ENCODE data around the gene KRTAP9-7.

KRTAP9-7 gene

DNA sequence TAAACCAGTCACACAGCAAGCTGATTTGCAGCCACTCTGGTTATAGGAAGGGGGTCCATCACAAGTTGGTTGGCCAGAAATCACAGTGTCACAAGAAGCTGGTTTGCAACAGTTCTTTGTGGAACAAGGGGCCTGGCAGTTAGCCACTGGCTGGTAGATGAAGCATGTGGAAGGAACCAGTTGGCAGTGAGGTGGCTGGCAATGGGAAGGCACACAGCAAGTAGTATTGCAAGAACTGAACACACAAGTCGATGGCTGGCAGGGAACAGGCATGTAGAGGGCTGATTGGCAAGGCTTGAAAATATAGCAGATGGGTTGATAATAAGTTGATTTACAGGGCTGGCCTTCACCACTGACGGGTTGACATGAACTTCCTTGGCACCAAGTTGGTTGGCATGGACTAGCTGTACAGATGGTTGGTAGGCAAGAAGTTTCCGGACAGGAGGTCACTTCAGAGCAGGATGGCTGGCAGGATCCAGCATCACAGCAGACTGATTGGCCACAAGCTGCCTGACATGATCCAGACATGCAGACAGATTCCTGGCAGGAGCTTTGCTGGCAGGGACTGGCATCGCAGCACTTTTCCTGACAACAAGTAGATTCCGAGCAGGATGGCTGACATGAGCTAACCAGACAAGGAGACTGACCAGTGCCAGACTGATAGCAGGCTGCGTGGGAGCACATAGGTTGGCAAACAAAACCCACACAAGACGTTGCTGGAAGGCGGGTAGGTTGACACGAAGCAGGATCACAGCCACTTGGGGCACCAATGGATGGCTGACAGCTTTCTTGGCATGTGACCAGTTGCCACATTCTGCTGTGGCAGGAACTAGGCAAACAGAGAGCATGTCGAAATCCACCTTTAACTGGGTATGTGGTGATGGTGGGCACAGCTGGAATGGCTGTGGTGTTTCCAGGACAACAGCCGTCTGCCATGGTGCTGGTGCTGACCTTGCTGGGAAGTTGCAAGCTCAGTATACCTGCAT lies 26.7 kb downstream of the KRTAP9-7 start, which contains the start of gene KRTAP29-1:
Gene KRTAP29-1, minus strand, starts transcription at position 936 of the 986 bp plus-strand sequence. Its CDS starts 0 bp downstream, at position 936.
- Histone ChIP-seq H3K36me3 (ENCODE audit: control insufficient read depth in 1 of 2, insufficient read depth in 2 of 2, low read length in 2 of 2) (no peaks in the 10 kb centered on the region), H3K27me3 (ENCODE audit: control insufficient read depth in 1 of 2, insufficient read depth in 2 of 2, low read length in 2 of 2) (peaks cover under 1 to 9% of the 10 kb centered on the region in 2 donors), H3K4me1 (ENCODE audit: control insufficient read depth in 1 of 2, insufficient read depth in 2 of 2, low read length in 2 of 2) (no peaks in the 10 kb centered on the region), H3K9ac (ENCODE audit: low read depth in 1 of 2, low read length in 2 of 2) (no peak within 1 kb of the TSS), H3K27ac (ENCODE audit: low read depth, low read length) (no peak within 1 kb of the TSS), H3K4me3 (ENCODE audit: low read depth in 1 of 2, low read length in 2 of 2) (no peak within 1 kb of the TSS), H3K9me3 (ENCODE audit: control insufficient read depth in 1 of 2, low read length in 2 of 2) (no peaks in the 10 kb centered on the region)

GRCh38 chr17:41302981-41303380 lies 27.5 kb downstream of the KRTAP9-7 start:
- Histone ChIP-seq H3K27ac (ENCODE audit: low read depth, low read length) (no peak overlapping the region), H3K9me3 (ENCODE audit: control insufficient read depth in 1 of 2, low read length in 2 of 2) (no peaks in the 10 kb centered on the region), H3K4me1 (ENCODE audit: control insufficient read depth in 1 of 2, insufficient read depth in 2 of 2, low read length in 2 of 2) (peaks cover 0 to under 1% of the 10 kb centered on the region in 2 donors), H3K27me3 (ENCODE audit: control insufficient read depth in 1 of 2, insufficient read depth in 2 of 2, low read length in 2 of 2) (peaks cover 5 to 9% of the 10 kb centered on the region in 2 donors), H3K4me3 (ENCODE audit: low read depth in 1 of 2, low read length in 2 of 2) (no peak overlapping the region), H3K9ac (ENCODE audit: low read depth in 1 of 2, low read length in 2 of 2) (no peak overlapping the region), H3K36me3 (ENCODE audit: control insufficient read depth in 1 of 2, insufficient read depth in 2 of 2, low read length in 2 of 2) (no peaks in the 10 kb centered on the region)

- H3K27me3 ChIP-seq (ENCODE audit: control insufficient read depth in 1 of 2, insufficient read depth in 2 of 2, low read length in 2 of 2): peaks cover 5 to 12% of the 10 kb centered on the region in 2 donors
- H3K27ac ChIP-seq (ENCODE audit: low read depth, low read length): no peak overlapping the region
- H3K9me3 ChIP-seq (ENCODE audit: control insufficient read depth in 1 of 2, low read length in 2 of 2): no peaks in the 10 kb centered on the region
- no peaks in the 10 kb centered on the region for H3K36me3 ChIP-seq (ENCODE audit: control insufficient read depth in 1 of 2, insufficient read depth in 2 of 2, low read length in 2 of 2)
- H3K4me3 ChIP-seq (ENCODE audit: low read depth in 1 of 2, low read length in 2 of 2): no peak overlapping the region
- H3K9ac ChIP-seq (ENCODE audit: low read depth in 1 of 2, low read length in 2 of 2): no peak overlapping the region
- peaks cover 8 to 12% of the 10 kb centered on the region in 2 donors for H3K4me1 ChIP-seq (ENCODE audit: control insufficient read depth in 1 of 2, insufficient read depth in 2 of 2, low read length in 2 of 2)
These were observed 28.6 kb downstream of the KRTAP9-7 start for GRCh38 chr17:41304091-41304490.

- no peak overlapping the region for H3K4me3 ChIP-seq (ENCODE audit: low read depth in 1 of 2, low read length in 2 of 2)
- no peaks in the 10 kb centered on the region for H3K36me3 ChIP-seq (ENCODE audit: control insufficient read depth in 1 of 2, insufficient read depth in 2 of 2, low read length in 2 of 2)
- peaks cover 8 to 15% of the 10 kb centered on the region in 2 donors for H3K4me1 ChIP-seq (ENCODE audit: control insufficient read depth in 1 of 2, insufficient read depth in 2 of 2, low read length in 2 of 2)
- peaks cover 4 to 5% of the 10 kb centered on the region in 2 donors for H3K27me3 ChIP-seq (ENCODE audit: control insufficient read depth in 1 of 2, insufficient read depth in 2 of 2, low read length in 2 of 2)
- no peak overlapping the region for H3K9ac ChIP-seq (ENCODE audit: low read depth in 1 of 2, low read length in 2 of 2)
- H3K9me3 ChIP-seq (ENCODE audit: control insufficient read depth in 1 of 2, low read length in 2 of 2): no peaks in the 10 kb centered on the region
- H3K27ac ChIP-seq (ENCODE audit: low read depth, low read length): no peak overlapping the region
These were observed 32.1 kb downstream of the KRTAP9-7 start for GRCh38 chr17:41307647-41308046.

DNA sequence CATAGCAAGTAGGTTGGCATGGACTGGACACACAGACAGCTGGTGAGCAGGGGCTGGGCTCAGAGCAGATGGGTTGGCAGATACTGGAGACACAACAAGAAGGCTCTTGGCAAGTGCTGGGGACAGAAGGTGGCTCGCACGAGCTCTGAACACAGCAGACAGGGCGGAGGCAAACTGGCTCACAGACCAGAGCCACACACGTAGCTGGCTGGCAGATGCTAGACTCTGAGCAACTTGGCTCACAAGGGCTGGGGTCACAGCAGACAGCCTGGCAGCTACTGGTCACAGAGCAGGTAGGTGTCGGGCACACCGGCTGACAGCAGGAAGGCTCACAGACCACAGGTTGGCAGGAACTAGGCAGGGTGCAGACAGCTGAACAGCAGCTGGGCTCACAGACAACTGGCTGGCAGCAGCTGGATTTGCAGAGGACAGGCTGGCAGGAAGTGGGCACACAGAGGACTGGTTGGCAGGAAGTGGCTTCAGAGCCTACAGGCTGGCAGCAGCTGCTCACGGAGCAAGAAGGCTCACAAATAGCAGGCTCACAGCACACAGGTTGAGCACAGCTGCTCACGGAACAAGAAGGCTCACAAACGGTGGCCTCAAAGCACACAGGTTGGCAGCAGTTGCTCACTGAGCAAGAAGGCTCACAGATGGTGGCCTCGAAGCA lies 32.9 kb downstream of the KRTAP9-7 start:
- H3K36me3 ChIP-seq (ENCODE audit: control insufficient read depth in 1 of 2, insufficient read depth in 2 of 2, low read length in 2 of 2): no peaks in the 10 kb centered on the region
- H3K4me3 ChIP-seq (ENCODE audit: low read depth in 1 of 2, low read length in 2 of 2): peak overlapping the region in 1 of 2 donors; percentile 7
- peaks cover 8 to 15% of the 10 kb centered on the region in 2 donors for H3K4me1 ChIP-seq (ENCODE audit: control insufficient read depth in 1 of 2, insufficient read depth in 2 of 2, low read length in 2 of 2)
- H3K9ac ChIP-seq (ENCODE audit: low read depth in 1 of 2, low read length in 2 of 2): no peak overlapping the region
- H3K27me3 ChIP-seq (ENCODE audit: control insufficient read depth in 1 of 2, insufficient read depth in 2 of 2, low read length in 2 of 2): peaks cover 3 to 5% of the 10 kb centered on the region in 2 donors
- no peak overlapping the region for H3K27ac ChIP-seq (ENCODE audit: low read depth, low read length)
- no peaks in the 10 kb centered on the region for H3K9me3 ChIP-seq (ENCODE audit: control insufficient read depth in 1 of 2, low read length in 2 of 2)

- peaks cover 8 to 15% of the 10 kb centered on the region in 2 donors for H3K4me1 ChIP-seq (ENCODE audit: control insufficient read depth in 1 of 2, insufficient read depth in 2 of 2, low read length in 2 of 2)
- peaks cover 3 to 5% of the 10 kb centered on the region in 2 donors for H3K27me3 ChIP-seq (ENCODE audit: control insufficient read depth in 1 of 2, insufficient read depth in 2 of 2, low read length in 2 of 2)
- H3K4me3 ChIP-seq (ENCODE audit: low read depth in 1 of 2, low read length in 2 of 2): peak within 1 kb of the TSS in 1 of 2 donors; percentile 7
- no peaks in the 10 kb centered on the region for H3K36me3 ChIP-seq (ENCODE audit: control insufficient read depth in 1 of 2, insufficient read depth in 2 of 2, low read length in 2 of 2)
- no peak within 1 kb of the TSS for H3K27ac ChIP-seq (ENCODE audit: low read depth, low read length)
- H3K9ac ChIP-seq (ENCODE audit: low read depth in 1 of 2, low read length in 2 of 2): no peak within 1 kb of the TSS
- H3K9me3 ChIP-seq (ENCODE audit: control insufficient read depth in 1 of 2, low read length in 2 of 2): no peaks in the 10 kb centered on the region
These were observed 33.4 kb downstream of the KRTAP9-7 start, which contains the start of gene KRTAP16-1 for GRCh38 chr17:41308918-41309359. Gene KRTAP16-1 (minus strand): TSS chr17:41309309. CDS start chr17:41309253, 56 bp downstream.

- Histone ChIP-seq H3K27ac (ENCODE audit: low read depth, low read length) (no peak overlapping the region), H3K9me3 (ENCODE audit: control insufficient read depth in 1 of 2, low read length in 2 of 2) (no peaks in the 10 kb centered on the region), H3K36me3 (ENCODE audit: control insufficient read depth in 1 of 2, insufficient read depth in 2 of 2, low read length in 2 of 2) (no peaks in the 10 kb centered on the region), H3K27me3 (ENCODE audit: control insufficient read depth in 1 of 2, insufficient read depth in 2 of 2, low read length in 2 of 2) (peaks cover 3 to 5% of the 10 kb centered on the region in 2 donors), H3K4me1 (ENCODE audit: control insufficient read depth in 1 of 2, insufficient read depth in 2 of 2, low read length in 2 of 2) (peaks cover 8 to 15% of the 10 kb centered on the region in 2 donors), H3K4me3 (ENCODE audit: low read depth in 1 of 2, low read length in 2 of 2) (no peak overlapping the region), H3K9ac (ENCODE audit: low read depth in 1 of 2, low read length in 2 of 2) (no peak overlapping the region)
These were observed 35.6 kb downstream of the KRTAP9-7 start for GRCh38 chr17:41311111-41311510.

DNA sequence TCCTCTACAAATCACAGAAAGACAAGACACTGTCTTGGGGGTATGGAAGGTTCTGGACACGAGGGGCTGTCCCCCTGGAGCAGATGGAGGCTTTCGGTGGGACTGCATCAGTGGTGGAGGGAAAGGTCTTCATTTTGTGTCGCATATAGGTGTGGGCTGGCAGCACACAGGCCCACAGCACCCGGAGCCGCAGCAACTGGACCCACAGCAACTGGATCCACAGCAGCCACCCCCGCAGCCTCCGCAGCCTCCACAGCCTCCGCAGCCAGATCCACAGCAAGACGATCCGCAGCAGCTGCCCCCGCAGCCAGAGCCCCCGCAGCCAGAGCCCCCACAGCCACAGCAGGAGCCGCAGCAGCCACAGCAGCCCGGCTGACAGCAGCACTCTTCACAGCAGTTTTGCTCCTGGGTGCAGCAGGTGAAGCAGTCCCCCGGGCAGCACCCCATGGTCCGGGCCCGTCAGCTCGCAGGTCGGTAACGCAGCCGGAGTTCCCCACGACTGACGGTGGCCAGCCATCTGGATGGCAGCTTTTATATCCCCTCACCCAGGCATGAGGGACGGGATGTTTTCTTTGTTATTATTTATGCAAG lies 39.8 kb downstream of the KRTAP9-7 start, which contains the start of gene KRTAP17-1:
Gene KRTAP17-1, minus strand, starts transcription at position 507 of the 591 bp plus-strand sequence. Its CDS starts 60 bp downstream, at position 447.
- H3K9me3 ChIP-seq (ENCODE audit: control insufficient read depth in 1 of 2, low read length in 2 of 2): peaks cover 0 to 2% of the 10 kb centered on the region in 2 donors
- no peaks in the 10 kb centered on the region for H3K4me1 ChIP-seq (ENCODE audit: control insufficient read depth in 1 of 2, insufficient read depth in 2 of 2, low read length in 2 of 2)
- H3K9ac ChIP-seq (ENCODE audit: low read depth in 1 of 2, low read length in 2 of 2): no peak within 1 kb of the TSS
- no peak within 1 kb of the TSS for H3K4me3 ChIP-seq (ENCODE audit: low read depth in 1 of 2, low read length in 2 of 2)
- H3K36me3 ChIP-seq (ENCODE audit: control insufficient read depth in 1 of 2, insufficient read depth in 2 of 2, low read length in 2 of 2): no peaks in the 10 kb centered on the region
- H3K27me3 ChIP-seq (ENCODE audit: control insufficient read depth in 1 of 2, insufficient read depth in 2 of 2, low read length in 2 of 2): no peaks in the 10 kb centered on the region
- no peak within 1 kb of the TSS for H3K27ac ChIP-seq (ENCODE audit: low read depth, low read length)

GRCh38 chr17:41315814-41316445 lies 40.4 kb downstream of the KRTAP9-7 start:
- H3K27ac ChIP-seq (ENCODE audit: low read depth, low read length): no peak overlapping the region
- no peaks in the 10 kb centered on the region for H3K4me1 ChIP-seq (ENCODE audit: control insufficient read depth in 1 of 2, insufficient read depth in 2 of 2, low read length in 2 of 2)
- H3K9ac ChIP-seq (ENCODE audit: low read depth in 1 of 2, low read length in 2 of 2): no peak overlapping the region
- H3K36me3 ChIP-seq (ENCODE audit: control insufficient read depth in 1 of 2, insufficient read depth in 2 of 2, low read length in 2 of 2): no peaks in the 10 kb centered on the region
- H3K27me3 ChIP-seq (ENCODE audit: control insufficient read depth in 1 of 2, insufficient read depth in 2 of 2, low read length in 2 of 2): no peaks in the 10 kb centered on the region
- no peak overlapping the region for H3K4me3 ChIP-seq (ENCODE audit: low read depth in 1 of 2, low read length in 2 of 2)
- H3K9me3 ChIP-seq (ENCODE audit: control insufficient read depth in 1 of 2, low read length in 2 of 2): peaks cover 0 to 2% of the 10 kb centered on the region in 2 donors
